WTC11 (cell line): ENCODE data around the gene ARHGDIG.

ENCODE experiments used
- ATF2 ChIP-seq: sonication (generic); formaldehyde crosslinking; IDR thresholded peaks from 2 replicates; pipeline ENCODE4 v1.8.1; 2022; ENCODE audit warnings: low read depth, missing genetic modification reagents, borderline replicate concordance
- CTCF ChIP-seq: fragments of 200-600 bp; IDR thresholded peaks from 2 replicates; pipeline ENCODE4 v1.8.0; 2022; ENCODE audit warnings: antibody characterized with exemption
- E2F4 ChIP-seq: sonication (generic); formaldehyde crosslinking; IDR thresholded peaks from 2 replicates; pipeline ENCODE4 v1.8.1; 2022; ENCODE audit warnings: low read depth, mild to moderate bottlenecking, moderate library complexity, missing genetic modification reagents, borderline replicate concordance
- JUN ChIP-seq: sonication (generic); formaldehyde crosslinking; IDR thresholded peaks from 2 replicates; pipeline ENCODE4 v1.8.0; 2023; ENCODE audit warnings: mild to moderate bottlenecking, missing genetic modification reagents
- MAX ChIP-seq: sonication (generic); formaldehyde crosslinking; IDR thresholded peaks from 2 replicates; pipeline ENCODE4 v1.8.0; 2022; ENCODE audit warnings: mild to moderate bottlenecking, missing genetic modification reagents
- NR3C1 ChIP-seq: sonication (generic); formaldehyde crosslinking; conservative IDR thresholded peaks from 2 replicates; pipeline ENCODE4 v1.8.1; 2023; ENCODE audit warnings: low read depth, mild to moderate bottlenecking, missing genetic modification reagents
- SMAD4 ChIP-seq: sonication (generic); formaldehyde crosslinking; IDR thresholded peaks from 2 replicates; pipeline ENCODE4 v1.8.0; 2022; ENCODE audit warnings: mild to moderate bottlenecking, missing genetic modification reagents
- TCF7 ChIP-seq: sonication (generic); formaldehyde crosslinking; IDR thresholded peaks from 2 replicates; pipeline ENCODE4 v1.8.0; 2022; ENCODE audit warnings: mild to moderate bottlenecking, low read depth, missing genetic modification reagents, moderate library complexity
- TEAD4 ChIP-seq: sonication (generic); formaldehyde crosslinking; IDR thresholded peaks from 2 replicates; pipeline ENCODE4 v1.8.0; 2022; ENCODE audit warnings: mild to moderate bottlenecking, missing genetic modification reagents
- USF1 ChIP-seq: sonication (generic); formaldehyde crosslinking; IDR thresholded peaks from 2 replicates; pipeline ENCODE4 v1.8.0; 2022; ENCODE audit warnings: mild to moderate bottlenecking, missing genetic modification reagents
- ZNF423 ChIP-seq: fragments of 250-450 bp; sonication (Bioruptor Pico); IDR thresholded peaks from 2 replicates; pipeline ENCODE4 v2.1.2; 2022; ENCODE audit warnings: mild to moderate bottlenecking, moderate library complexity

- TF ChIP-seq CTCF (no peak), ZNF423 (CRISPR knock-in tag) (no peak), SMAD4 (CRISPR knock-in tag) (no peak), TCF7 (no peak), TEAD4 (CRISPR knock-in tag) (no peak), MAX (CRISPR knock-in tag) (no peak), JUN (CRISPR knock-in tag) (no peak), NR3C1 (CRISPR knock-in tag) (no peak), ATF2 (CRISPR knock-in tag) (no peak), E2F4 (no peak), USF1 (CRISPR knock-in tag) (no peak)
These were observed 17.1 kb upstream of the ARHGDIG start for GRCh38 chr16:263182-263774.
